Astrocyte (in vitro differentiated cells and primary cell): Measurements from ENCODE around the gene SLAMF6. TPM values are rescaled to one million over a fixed set of nuclear protein-coding genes. Genes with fewer than 3 reads are reported as not detected.

ENCODE experiments used
- DNase-seq: peaks from one replicate; pipeline ENCODE4 v3.0.0-alpha.2; 2010; ENCODE audit warnings: low read depth
- FAIRE-seq: peaks from 2 replicates; lab custom pipeline; 2011; peaks lifted over from hg19 to GRCh38; lab: Jason Lieb, UNC
- H2AFZ ChIP-seq: 2 replicates; pipeline ENCODE4 v1.6.0; 2012; ENCODE audit warnings: low read depth, low read length, inconsistent platforms
- H3K27ac ChIP-seq: 2 replicates; pipeline ENCODE4 v1.5.1; 2011; ENCODE audit warnings: low read depth, low read length, inconsistent platforms
- H3K27me3 ChIP-seq: 2 replicates; pipeline ENCODE4 v1.6.0; 2011; ENCODE audit warnings: low read length, inconsistent platforms; ENCODE audit not compliant: insufficient read depth
- H3K36me3 ChIP-seq: 2 replicates; pipeline ENCODE4 v1.5.1; 2011; ENCODE audit warnings: low read length, inconsistent platforms; ENCODE audit not compliant: insufficient read depth
- H3K4me1 ChIP-seq: 2 replicates; pipeline ENCODE4 v1.5.1; 2011; ENCODE audit warnings: low read length, inconsistent platforms; ENCODE audit not compliant: insufficient read depth
- H3K4me2 ChIP-seq: 2 replicates; pipeline ENCODE4 v1.6.0; 2012; ENCODE audit warnings: low read length, inconsistent platforms
- H3K4me3 ChIP-seq: 2 replicates; pipeline ENCODE4 v1.5.1; 2011; ENCODE audit warnings: low read depth, mild to moderate bottlenecking, low read length, inconsistent platforms; ENCODE audit not compliant: insufficient read depth
- H3K79me2 ChIP-seq: 2 replicates; pipeline ENCODE4 v1.6.0; 2012; ENCODE audit warnings: mild to moderate bottlenecking, low read length, inconsistent platforms; ENCODE audit not compliant: insufficient read depth
- H3K9ac ChIP-seq: 2 replicates; pipeline ENCODE4 v1.6.0; 2012; ENCODE audit warnings: mild to moderate bottlenecking, low read length, inconsistent platforms
- H3K9me3 ChIP-seq: 2 replicates; pipeline ENCODE4 v1.5.1; 2012; ENCODE audit warnings: low read depth, mild to moderate bottlenecking, low read length, inconsistent platforms; ENCODE audit not compliant: insufficient read depth
- H4K20me1 ChIP-seq: 2 replicates; pipeline ENCODE4 v1.6.0; 2012; ENCODE audit warnings: low read length, inconsistent platforms; ENCODE audit not compliant: insufficient read depth
- H3K27ac Mint-ChIP-seq: one replicate; pipeline ENCODE4 v1.8.0; 2021; ENCODE audit warnings: mild to moderate bottlenecking, mixed read lengths; ENCODE audit not compliant: unreplicated experiment
- H3K27me3 Mint-ChIP-seq: one replicate; pipeline ENCODE4 v1.8.0; 2021; ENCODE audit warnings: low read depth, mixed read lengths; ENCODE audit not compliant: unreplicated experiment
- H3K36me3 Mint-ChIP-seq: one replicate; pipeline ENCODE4 v1.8.0; 2021; ENCODE audit warnings: low read depth, mixed read lengths; ENCODE audit not compliant: unreplicated experiment
- H3K4me1 Mint-ChIP-seq: one replicate; pipeline ENCODE4 v1.8.0; 2021; ENCODE audit warnings: low read depth, mixed read lengths; ENCODE audit not compliant: unreplicated experiment
- H3K4me3 Mint-ChIP-seq: one replicate; pipeline ENCODE4 v1.8.0; 2021; ENCODE audit warnings: mild to moderate bottlenecking, moderate library complexity, mixed read lengths; ENCODE audit not compliant: unreplicated experiment
- H3K9me3 Mint-ChIP-seq: one replicate; pipeline ENCODE4 v1.8.0; 2021; ENCODE audit warnings: mild to moderate bottlenecking, mixed read lengths; ENCODE audit not compliant: unreplicated experiment
- CTCF ChIP-seq: IDR thresholded peaks from 2 replicates; pipeline ENCODE4 v1.5.1; 2011; ENCODE audit warnings: low read depth, mild to moderate bottlenecking, inconsistent platforms, low read length, moderate library complexity; ENCODE audit not compliant: insufficient read depth
- EZH2 ChIP-seq: IDR thresholded peaks from 2 replicates; pipeline ENCODE4 v1.6.1; 2012; ENCODE audit warnings: mild to moderate bottlenecking, low read length, inconsistent platforms; ENCODE audit not compliant: insufficient read depth
- total RNA-seq: library from RNA; stranded (reverse); gene quantifications from 2 replicates; pipeline ENCODE4 v1.2.1, GENCODE V29; 2021

SLAMF6 gene
- total RNA-seq, 1 donor from 2014 or later, result not detected

DNA sequence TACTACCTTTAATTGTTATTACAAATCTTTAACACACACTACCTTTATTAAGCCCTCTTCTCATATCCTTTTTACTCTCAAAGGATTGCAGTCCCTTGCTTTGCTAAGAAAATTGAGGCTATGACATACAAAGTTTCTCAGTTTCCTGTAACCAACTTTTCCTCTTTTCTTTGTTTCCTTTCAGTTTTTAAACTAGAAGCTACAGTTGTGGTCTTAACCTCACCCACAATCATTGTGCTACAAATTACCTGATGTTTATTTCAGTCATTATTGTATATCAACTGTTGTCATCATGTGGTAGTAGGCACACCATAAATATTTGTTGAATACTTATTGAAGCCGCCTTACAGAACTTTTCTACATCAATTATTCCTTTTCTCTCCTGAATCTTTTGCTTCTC, 51.8 kb downstream of the SLAMF6 start:
- Histone ChIP-seq H3K9ac (no peak overlapping the region), H3K4me3 (no peak overlapping the region), H3K4me2 (no peak overlapping the region), H3K36me3 (no peaks in the 10 kb centered on the region), H3K27ac (no peak overlapping the region), H2AFZ (no peak overlapping the region), H4K20me1 (no peaks in the 10 kb centered on the region), H3K4me1 (no peaks in the 10 kb centered on the region), H3K79me2 (no peaks in the 10 kb centered on the region), H3K9me3 (no peaks in the 10 kb centered on the region), H3K27me3 (no peaks in the 10 kb centered on the region)
- Mint-ChIP-seq H3K36me3 (no peaks in the 10 kb centered on the region), H3K4me3 (no peak overlapping the region), H3K4me1 (no peaks in the 10 kb centered on the region), H3K27ac (no peak overlapping the region), H3K27me3 (no peaks in the 10 kb centered on the region), H3K9me3 (no peaks in the 10 kb centered on the region)
- no peak for FAIRE-seq
- no peak for DNase-seq
- TF ChIP-seq EZH2 (no peak), CTCF (no peak)

DNA sequence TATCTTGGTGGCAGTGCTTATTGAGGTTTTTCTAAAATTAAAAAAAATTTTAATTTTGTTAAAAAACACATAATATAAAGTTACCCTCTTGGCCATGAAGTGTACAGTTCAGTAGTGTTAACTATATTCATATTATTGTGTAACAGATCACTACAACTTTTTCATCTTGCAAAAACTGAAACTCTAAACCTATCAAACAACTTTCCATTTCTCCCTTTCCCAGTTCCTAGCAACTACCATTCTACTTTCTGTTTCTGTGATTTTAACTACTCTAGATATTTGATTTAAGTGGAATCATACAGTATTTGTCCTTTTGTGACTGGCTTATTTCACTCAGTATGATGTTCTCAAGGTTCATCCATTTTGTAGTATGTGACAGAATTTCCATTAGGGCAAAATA, 55.5 kb downstream of the SLAMF6 start:
- TF ChIP-seq CTCF (no peak), EZH2 (no peak)
- Mint-ChIP-seq H3K9me3 (peaks cover 1% of the 10 kb centered on the region), H3K27ac (no peak overlapping the region), H3K4me3 (no peak overlapping the region), H3K27me3 (peaks cover 2% of the 10 kb centered on the region), H3K4me1 (no peaks in the 10 kb centered on the region), H3K36me3 (peaks cover 2% of the 10 kb centered on the region)
- H3K27ac ChIP-seq, result no peak overlapping the region
- H3K79me2 ChIP-seq, result no peaks in the 10 kb centered on the region
- no peaks in the 10 kb centered on the region for H3K36me3 ChIP-seq
- no peak overlapping the region for H2AFZ ChIP-seq
- no peak overlapping the region for H3K4me3 ChIP-seq
- H3K27me3 ChIP-seq, result no peaks in the 10 kb centered on the region
- H3K4me2 ChIP-seq, result no peak overlapping the region
- H3K9me3 ChIP-seq, result no peaks in the 10 kb centered on the region
- H3K9ac ChIP-seq, result no peak overlapping the region
- DNase-seq (no peak), FAIRE-seq (no peak)
- no peaks in the 10 kb centered on the region for H4K20me1 ChIP-seq
- H3K4me1 ChIP-seq, result no peaks in the 10 kb centered on the region

DNA sequence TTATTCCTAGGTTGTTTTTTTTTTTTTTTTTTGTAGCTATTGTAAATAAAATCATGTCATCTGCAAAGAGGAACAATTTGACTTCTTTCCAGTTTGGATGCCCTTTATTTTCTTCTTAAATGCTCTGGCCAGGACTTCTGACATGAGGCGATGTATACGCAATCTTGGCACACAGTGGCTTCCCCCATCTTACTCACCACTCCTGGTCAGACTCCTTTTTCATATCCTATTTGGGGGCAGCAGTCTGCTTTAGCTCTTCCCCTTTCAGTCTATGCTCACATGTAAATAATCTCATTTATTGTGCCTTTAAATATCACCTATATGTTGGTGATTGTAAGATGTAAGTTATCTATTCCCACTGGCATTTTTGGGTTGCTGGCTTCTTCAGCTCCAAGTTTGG, 56.1 kb downstream of the SLAMF6 start:
- H3K4me2 ChIP-seq, result no peak overlapping the region
- DNase-seq (no peak), FAIRE-seq (no peak)
- no peak overlapping the region for H3K4me3 Mint-ChIP-seq
- H3K4me1 Mint-ChIP-seq, result no peaks in the 10 kb centered on the region
- no peaks in the 10 kb centered on the region for H3K27me3 ChIP-seq
- peaks cover 2% of the 10 kb centered on the region for H3K36me3 Mint-ChIP-seq
- peaks cover 1% of the 10 kb centered on the region for H3K9me3 Mint-ChIP-seq
- H3K4me1 ChIP-seq, result no peaks in the 10 kb centered on the region
- H3K36me3 ChIP-seq, result no peaks in the 10 kb centered on the region
- H2AFZ ChIP-seq, result no peak overlapping the region
- H4K20me1 ChIP-seq, result no peaks in the 10 kb centered on the region
- peaks cover 2% of the 10 kb centered on the region for H3K27me3 Mint-ChIP-seq
- no peak overlapping the region for H3K9ac ChIP-seq
- TF ChIP-seq EZH2, result no peak
- no peak for TF ChIP-seq CTCF
- no peak overlapping the region for H3K27ac Mint-ChIP-seq
- H3K9me3 ChIP-seq, result no peaks in the 10 kb centered on the region
- H3K4me3 ChIP-seq, result no peak overlapping the region
- no peaks in the 10 kb centered on the region for H3K79me2 ChIP-seq
- H3K27ac ChIP-seq, result no peak overlapping the region
